Measurements from ENCODE around the gene KLHL3. TPM values are rescaled to one million over a fixed set of nuclear protein-coding genes. Genes with fewer than 3 reads are reported as not detected.

KLHL3 gene
- total and polyA plus RNA-seq, 9 of the 15 experiments (the other 6 are each of a cell fraction or from before 2014, with no cell fraction given) = under 0.01 to 1.5 (median 0.22) TPM

- Histone ChIP-seq H3K9me1 (ENCODE audit: control insufficient read depth, insufficient read depth, low read length) (no peaks in the 10 kb centered on the region), H3K9ac (ENCODE audit: insufficient read depth in 1 of 2, low read depth in 2 of 2, low read length in 2 of 2) (no peak overlapping the region), H4K20me1 (replicated peaks; ENCODE audit: control insufficient read depth, insufficient read depth, low read length) (no peaks in the 10 kb centered on the region), H3K36me3 (ENCODE audit: control insufficient read depth, insufficient read depth, low read length) (no peaks in the 10 kb centered on the region), H3K79me2 (ENCODE audit: control insufficient read depth, insufficient read depth, low read length) (no peaks in the 10 kb centered on the region), H3K4me1 (replicated peaks in 1 of 2; ENCODE audit: control insufficient read depth in 2 of 2, insufficient read depth in 2 of 2, low read length in 2 of 2) (no peaks in the 10 kb centered on the region), H3K27ac (ENCODE audit: extremely low read depth, low read depth, low read length) (no peak overlapping the region), H3K27me3 (ENCODE audit: control insufficient read depth in 2 of 2, insufficient read depth in 2 of 2, low read length in 2 of 2) (no peaks in the 10 kb centered on the region; a peak in 1 of 5 replicates), H3K9me3 (replicated peaks; ENCODE audit: control insufficient read depth, insufficient read depth, low read depth, low read length) (no peaks in the 10 kb centered on the region), H2AFZ (ENCODE audit: low read depth, low read length) (no peak overlapping the region), H3K4me2 (ENCODE audit: insufficient read depth, low read length) (no peak overlapping the region), H3K4me3 (no peak overlapping the region)
- DNase-seq (ENCODE audit: extremely low read depth in 1 of 4, low spot score in 3 of 4) = no peak
- BruUV-seq (replicated peaks) = no TSS peak
- CTCF ChIA-PET (ENCODE audit: low intra/inter-chr PET ratio) = no interaction called here
- TF ChIP-seq, protein P1, sequence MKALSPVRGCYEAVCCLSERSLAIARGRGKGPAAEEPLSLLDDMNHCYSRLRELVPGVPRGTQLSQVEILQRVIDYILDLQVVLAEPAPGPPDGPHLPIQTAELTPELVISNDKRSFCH (CRISPR knock-in tag; IDR thresholded peaks at IDR 0.05) = no peak
- TF ChIP-seq, protein P1 (tag; IDR thresholded peaks at IDR 0.05) = no peak
- TF ChIP-seq ETV6 (IDR thresholded peaks at IDR 0.05; ENCODE audit: borderline replicate concordance in 1 of 2, low read depth in 2 of 2, low read length in 1 of 2) (no peak), ETV6 (CRISPR knock-in tag; IDR thresholded peaks at IDR 0.05; ENCODE audit: borderline replicate concordance) (no peak), CTBP1 (IDR thresholded peaks at IDR 0.05; ENCODE audit: borderline replicate concordance) (no peak), ZFP30 (CRISPR knock-in tag; IDR thresholded peaks at IDR 0.05; ENCODE audit: borderline replicate concordance) (no peak), C11orf30 (IDR thresholded peaks at IDR 0.05; ENCODE audit: low read depth) (no peak), ZNF184 (CRISPR knock-in tag; IDR thresholded peaks at IDR 0.05) (no peak), POU5F1 (IDR thresholded peaks at IDR 0.05; ENCODE audit: borderline replicate concordance, low read depth, low read length, partially characterized antibody) (no peak), TEAD2 (tag; IDR thresholded peaks at IDR 0.05) (no peak), BRCA1 (IDR thresholded peaks at IDR 0.05) (no peak), BRCA1 (CRISPR knock-in tag; IDR thresholded peaks at IDR 0.05) (no peak), CHD2 (IDR thresholded peaks at IDR 0.05; ENCODE audit: low read depth, low read length) (no peak), ZNF75A (CRISPR knock-in tag; IDR thresholded peaks at IDR 0.05) (no peak), FOXM1 (IDR thresholded peaks at IDR 0.05; ENCODE audit: low read depth) (no peak), FOXM1 (CRISPR knock-in tag; IDR thresholded peaks at IDR 0.05; ENCODE audit: low read depth) (no peak)
- TF ChIP-seq, protein P2, sequence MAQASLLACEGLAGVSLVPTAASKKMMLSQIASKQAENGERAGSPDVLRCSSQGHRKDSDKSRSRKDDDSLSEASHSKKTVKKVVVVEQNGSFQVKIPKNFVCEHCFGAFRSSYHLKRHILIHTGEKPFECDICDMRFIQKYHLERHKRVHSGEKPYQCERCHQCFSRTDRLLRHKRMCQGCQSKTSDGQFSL (CRISPR knock-in tag; IDR thresholded peaks at IDR 0.05) = no peak
- TF ChIP-seq, protein P2 (tag; IDR thresholded peaks at IDR 0.05) = no peak
- POLR2A ChIA-PET = no interaction called here
- FAIRE-seq = no peak
- in situ Hi-C loops (cut with MboI) (no loop called here), intact Hi-C loops (cut with micrococcal nuclease) (no loop called here)
- ATAC-seq = no peak
Measured at GRCh38 chr5:137718611-137719010, 17.3 kb downstream of the KLHL3 start.
